Stomach (tissue), 4 donors: ENCODE measurements around the gene FAM107B.

Source experiments
- EP300 ChIP-seq: sonication (generic); formaldehyde crosslinking; IDR thresholded peaks from one replicate; pipeline ENCODE4 v1.6.1; 2017; ENCODE audit warnings: antibody characterized with exemption
- POLR2A ChIP-seq, 4 donors: fragments of 450-650 bp; IDR thresholded peaks; one replicate each; pipeline ENCODE4 v1.6.1; 2016; ENCODE audit warnings: antibody characterized with exemption in 4 of 4, control low read depth in 2 of 4, mild to moderate bottlenecking in 1 of 4, moderate library complexity in 1 of 4

- TF ChIP-seq POLR2A (IDR thresholded peaks at IDR 0.05) (no peak), EP300 (no peak)
These were observed 83.3 kb downstream of the FAM107B start for GRCh38 chr10:14691359-14691758.
